HepG2 (cell line): ENCODE measurements around the gene CEP250. TPM values are rescaled to one million over a fixed set of nuclear protein-coding genes. Genes with fewer than 3 reads are reported as not detected.

Experiments used
- DMAP1 ChIP-seq: IDR thresholded peaks from 2 replicates; pipeline ENCODE4 v1.6.1; 2016
- EZH2 ChIP-seq: conservative IDR thresholded peaks from 2 replicates; pipeline ENCODE4 v1.6.1; 2012; ENCODE audit warnings: mild to moderate bottlenecking, low read depth, low read length, moderate library complexity
- GTF3A ChIP-seq: sonication (generic); formaldehyde crosslinking; conservative IDR thresholded peaks from 2 replicates; pipeline ENCODE4 v1.4.0; 2020; ENCODE audit warnings: mild to moderate bottlenecking, missing genetic modification reagents
- HDAC1 ChIP-seq: sonication (generic); formaldehyde crosslinking; IDR thresholded peaks from 2 replicates; pipeline ENCODE4 v1.5.1; 2020; ENCODE audit warnings: mild to moderate bottlenecking, missing genetic modification reagents
- HIVEP1 ChIP-seq: sonication (generic); formaldehyde crosslinking; IDR thresholded peaks from 2 replicates; pipeline ENCODE4 v1.4.0; 2020; ENCODE audit warnings: mild to moderate bottlenecking, missing genetic modification reagents
- IKZF5 ChIP-seq: IDR thresholded peaks from 2 replicates; pipeline ENCODE4 v1.6.1; 2018; ENCODE audit warnings: missing genetic modification reagents, mild to moderate bottlenecking, missing compliant biosample characterization
- KDM2A ChIP-seq: sonication (generic); formaldehyde crosslinking; IDR thresholded peaks from 2 replicates; pipeline ENCODE4 v1.4.0; 2020; ENCODE audit warnings: low read depth, missing genetic modification reagents, borderline replicate concordance
- MAFK ChIP-seq, 2 experiments: IDR thresholded peaks in 1 of 2; conservative IDR thresholded peaks in 1 of 2; 2 replicates each; pipeline ENCODE4 v1.6.1; 2011; ENCODE audit warnings: improper control_type of control experiment in 2 of 2, low read length in 2 of 2
- MEF2D ChIP-seq: sonication (generic); formaldehyde crosslinking; IDR thresholded peaks from 2 replicates; pipeline ENCODE4 v1.5.1; 2020; ENCODE audit warnings: mild to moderate bottlenecking, missing genetic modification reagents
- NFYB ChIP-seq: sonication (generic); formaldehyde crosslinking; IDR thresholded peaks from 2 replicates; pipeline ENCODE4 v1.4.0; 2020; ENCODE audit warnings: missing genetic modification reagents
- SALL1 ChIP-seq: sonication (generic); formaldehyde crosslinking; IDR thresholded peaks from 2 replicates; pipeline ENCODE4 v1.8.0; 2022; ENCODE audit warnings: mild to moderate bottlenecking, missing genetic modification reagents
- THRA ChIP-seq: sonication (generic); formaldehyde crosslinking; IDR thresholded peaks from 2 replicates; pipeline ENCODE4 v1.4.0; 2020; ENCODE audit warnings: missing genetic modification reagents, borderline replicate concordance
- ZBTB39 ChIP-seq: sonication (generic); formaldehyde crosslinking; IDR thresholded peaks from 2 replicates; pipeline ENCODE4 v1.5.0; 2020; ENCODE audit warnings: missing genetic modification reagents
- ZNF546 ChIP-seq: sonication (generic); formaldehyde crosslinking; conservative IDR thresholded peaks from 2 replicates; pipeline ENCODE4 v1.8.1; 2023; ENCODE audit warnings: mild to moderate bottlenecking, missing genetic modification reagents
- ZNF768 ChIP-seq: sonication (generic); formaldehyde crosslinking; IDR thresholded peaks from 2 replicates; pipeline ENCODE4 v1.4.0; 2020; ENCODE audit warnings: missing genetic modification reagents
- polyA plus RNA-seq, 8 experiments: library from polyadenylated mRNA; depleted of rRNA in 3 of 8; stranded (reverse) in 7 of 8; unstranded in 1 of 8; fragments of >200 nt; fragmentation: Illumina TruSeq in 4 of 8; extraction: Trizol in 4 of 8; gene quantifications; 2 replicates each; pipeline versions ENCODE4 v1.2.1 to v1.2.3, GENCODE V29; 2011 to 2016; ENCODE audit warnings: low read depth in 4 of 8, missing spikeins in 1 of 8, mixed read lengths in 1 of 8; ENCODE audit not compliant: insufficient read depth in 1 of 8
- total RNA-seq, 5 experiments: library from RNA; depleted of rRNA; stranded (reverse); fragments of >200 nt; fragmentation: Illumina TruSeq; extraction: Trizol; gene quantifications; 2 replicates each; pipeline ENCODE4 v1.2.3, GENCODE V29; 2016; ENCODE audit warnings: low read depth in 1 of 5
- TF ChIP-seq, protein P1 (sequence below): sonication (generic); formaldehyde crosslinking; conservative IDR thresholded peaks from 2 replicates; pipeline ENCODE4 v1.8.0; 2022; ENCODE audit warnings: missing genetic modification reagents
- TF ChIP-seq, protein P2 (sequence below): sonication (generic); formaldehyde crosslinking; IDR thresholded peaks from 2 replicates; pipeline ENCODE4 v1.8.1; 2023; ENCODE audit warnings: mild to moderate bottlenecking, missing genetic modification reagents, borderline replicate concordance
- TF ChIP-seq, protein P3 (sequence below): IDR thresholded peaks from 2 replicates; pipeline ENCODE4 v1.6.1; 2016
- TF ChIP-seq, protein P4 (sequence below): sonication (generic); formaldehyde crosslinking; IDR thresholded peaks from 2 replicates; pipeline ENCODE4 v1.4.0; 2020; ENCODE audit warnings: missing genetic modification reagents, mild to moderate bottlenecking, borderline replicate concordance

The CEP250 gene
- total and polyA plus RNA-seq, 2 of the 13 experiments (the other 11 are each of a cell fraction or from before 2014, with no cell fraction given), result 28.8 to 55.3 TPM

- peak; percentile 46; the same call in 1 of the 2 replicates for TF ChIP-seq IKZF5
- TF ChIP-seq NFYB (CRISPR knock-in tag), result no peak
- no peak for TF ChIP-seq MAFK (conservative IDR thresholded peaks at IDR 0.05 in 1 of 2, IDR thresholded peaks at IDR 0.05 in 1 of 2; ENCODE audit: low read length in 2 of 2)
- TF ChIP-seq HIVEP1 (CRISPR knock-in tag), result no peak
- TF ChIP-seq GTF3A, result 0 out of 2 replicates have a peak, but pooled peaks have one; percentile 19
- TF ChIP-seq THRA (CRISPR knock-in tag), result peak; percentile 21; the same call in 1 of the 2 replicates
- TF ChIP-seq, protein P1, sequence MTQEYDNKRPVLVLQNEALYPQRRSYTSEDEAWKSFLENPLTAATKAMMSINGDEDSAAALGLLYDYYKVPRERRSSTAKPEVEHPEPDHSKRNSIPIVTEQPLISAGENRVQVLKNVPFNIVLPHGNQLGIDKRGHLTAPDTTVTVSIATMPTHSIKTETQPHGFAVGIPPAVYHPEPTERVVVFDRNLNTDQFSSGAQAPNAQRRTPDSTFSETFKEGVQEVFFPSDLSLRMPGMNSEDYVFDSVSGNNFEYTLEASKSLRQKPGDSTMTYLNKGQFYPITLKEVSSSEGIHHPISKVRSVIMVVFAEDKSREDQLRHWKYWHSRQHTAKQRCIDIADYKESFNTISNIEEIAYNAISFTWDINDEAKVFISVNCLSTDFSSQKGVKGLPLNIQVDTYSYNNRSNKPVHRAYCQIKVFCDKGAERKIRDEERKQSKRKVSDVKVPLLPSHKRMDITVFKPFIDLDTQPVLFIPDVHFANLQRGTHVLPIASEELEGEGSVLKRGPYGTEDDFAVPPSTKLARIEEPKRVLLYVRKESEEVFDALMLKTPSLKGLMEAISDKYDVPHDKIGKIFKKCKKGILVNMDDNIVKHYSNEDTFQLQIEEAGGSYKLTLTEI (CRISPR knock-in tag), result no peak
- no peak for TF ChIP-seq EZH2
- TF ChIP-seq MEF2D (CRISPR knock-in tag), result 0 out of 2 replicates have a peak, but pooled peaks have one; percentile 50
- peak; percentile 68 for TF ChIP-seq DMAP1 (CRISPR knock-in tag)
- TF ChIP-seq, protein P2, sequence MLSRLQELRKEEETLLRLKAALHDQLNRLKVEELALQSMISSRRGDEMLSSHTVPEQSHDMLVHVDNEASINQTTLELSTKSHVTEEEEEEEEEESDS, result no peak
- no peak for TF ChIP-seq HDAC1 (CRISPR knock-in tag)
- TF ChIP-seq, protein P3, sequence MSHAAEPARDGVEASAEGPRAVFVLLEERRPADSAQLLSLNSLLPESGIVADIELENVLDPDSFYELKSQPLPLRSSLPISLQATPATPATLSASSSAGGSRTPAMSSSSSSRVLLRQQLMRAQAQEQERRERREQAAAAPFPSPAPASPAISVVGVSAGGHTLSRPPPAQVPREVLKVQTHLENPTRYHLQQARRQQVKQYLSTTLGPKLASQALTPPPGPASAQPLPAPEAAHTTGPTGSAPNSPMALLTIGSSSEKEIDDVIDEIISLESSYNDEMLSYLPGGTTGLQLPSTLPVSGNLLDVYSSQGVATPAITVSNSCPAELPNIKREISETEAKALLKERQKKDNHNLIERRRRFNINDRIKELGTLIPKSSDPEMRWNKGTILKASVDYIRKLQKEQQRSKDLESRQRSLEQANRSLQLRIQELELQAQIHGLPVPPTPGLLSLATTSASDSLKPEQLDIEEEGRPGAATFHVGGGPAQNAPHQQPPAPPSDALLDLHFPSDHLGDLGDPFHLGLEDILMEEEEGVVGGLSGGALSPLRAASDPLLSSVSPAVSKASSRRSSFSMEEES (CRISPR knock-in tag), result 0 out of 2 replicates have a peak, but pooled peaks have one; percentile 36
- peak; percentile 58 for TF ChIP-seq SALL1 (CRISPR knock-in tag)
- peak; percentile 79; the same call in 1 of the 2 replicates for TF ChIP-seq KDM2A (CRISPR knock-in tag)
- TF ChIP-seq, protein P4, sequence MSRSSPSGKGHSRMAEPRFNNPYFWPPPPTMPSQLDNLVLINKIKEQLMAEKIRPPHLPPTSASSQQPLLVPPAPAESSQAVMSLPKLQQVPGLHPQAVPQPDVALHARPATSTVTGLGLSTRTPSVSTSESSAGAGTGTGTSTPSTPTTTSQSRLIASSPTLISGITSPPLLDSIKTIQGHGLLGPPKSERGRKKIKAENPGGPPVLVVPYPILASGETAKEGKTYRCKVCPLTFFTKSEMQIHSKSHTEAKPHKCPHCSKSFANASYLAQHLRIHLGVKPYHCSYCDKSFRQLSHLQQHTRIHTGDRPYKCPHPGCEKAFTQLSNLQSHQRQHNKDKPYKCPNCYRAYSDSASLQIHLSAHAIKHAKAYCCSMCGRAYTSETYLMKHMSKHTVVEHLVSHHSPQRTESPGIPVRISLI (CRISPR knock-in tag), result peak; percentile 49; the same call in 1 of the 2 replicates
- peak; percentile 96 for TF ChIP-seq ZNF768
- 0 out of 2 replicates have a peak, but pooled peaks have one; percentile 48 for TF ChIP-seq ZBTB39 (CRISPR knock-in tag)
- TF ChIP-seq ZNF546 (CRISPR knock-in tag), result no peak
Observed at GRCh38 chr20:35447082-35447789, 8.2 kb upstream of the CEP250 start (continued).
